ENCODE measurements around the gene SGMS1. TPM values are rescaled to one million over a fixed set of nuclear protein-coding genes. Genes with fewer than 3 reads are reported as not detected.

Gene SGMS1
- polyA plus RNA-seq, 1 of the 3 experiments (the other 2 are of a cell fraction) = 6.3 TPM

DNA sequence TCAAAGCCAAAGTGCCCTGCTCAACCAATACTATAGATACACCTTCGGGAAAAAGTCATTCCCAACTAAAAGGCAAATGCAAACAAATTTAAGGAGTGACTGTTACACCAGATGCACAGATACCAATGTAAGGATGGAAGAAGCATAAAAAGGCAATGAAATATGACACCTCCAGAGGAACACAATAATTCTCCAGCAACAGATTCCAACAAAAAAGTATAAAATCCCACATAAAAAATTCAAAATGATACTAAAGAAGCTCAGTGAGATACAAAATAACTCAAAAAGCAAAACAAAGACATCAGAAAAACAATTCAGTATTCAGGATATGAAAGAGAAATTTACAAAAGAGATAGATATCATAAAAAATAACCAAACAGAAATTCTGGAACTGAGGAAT lies 328.4 kb downstream of the SGMS1 start:
- Histone ChIP-seq H4K20me1 (ENCODE audit: insufficient read depth) (no peaks in the 10 kb centered on the region), H3K79me2 (ENCODE audit: insufficient read depth) (no peaks in the 10 kb centered on the region), H3K36me3 (replicated peaks in 1 of 2; ENCODE audit: control insufficient read depth in 1 of 2, insufficient read depth in 2 of 2, low read length in 1 of 2) (no peaks in the 10 kb centered on the region), H3K4me3 (ENCODE audit: low read depth in 2 of 2, low read length in 1 of 2) (no peak overlapping the region), H3K4me1 (ENCODE audit: control insufficient read depth in 1 of 2, insufficient read depth in 2 of 2, low read depth in 1 of 2, low read length in 1 of 2) (no peaks in the 10 kb centered on the region), H2AFZ (ENCODE audit: low read depth) (no peak overlapping the region), H3K27me3 (ENCODE audit: insufficient read depth) (no peaks in the 10 kb centered on the region), H3F3A (replicated peaks; ENCODE audit: insufficient read depth) (no peaks in the 10 kb centered on the region), H3K9me2 (no peaks in the 10 kb centered on the region), H3K9ac (no peak overlapping the region), H3K27ac (ENCODE audit: low read depth in 2 of 2, low read length in 1 of 2) (no peak overlapping the region), H3K9me3 (peaks cover 4% of the 10 kb centered on the region; the same call in 1 of the 2 replicates), H3K4me2 (no peak overlapping the region)
- no peak for DNase-seq
- WGBS (ENCODE audit: low lambda C conversion rate) = 19% methylated on average over 1 of the region's 1 CpG
- ChIA-PET CTCF (interaction anchor here (1.3 kb wide), 1 partner anchor 20 kb away, joined by 3 read pairs; no protein-coding TSS in a partner anchor), POLR2A (no interaction called here)
- TF ChIP-seq, protein P1, sequence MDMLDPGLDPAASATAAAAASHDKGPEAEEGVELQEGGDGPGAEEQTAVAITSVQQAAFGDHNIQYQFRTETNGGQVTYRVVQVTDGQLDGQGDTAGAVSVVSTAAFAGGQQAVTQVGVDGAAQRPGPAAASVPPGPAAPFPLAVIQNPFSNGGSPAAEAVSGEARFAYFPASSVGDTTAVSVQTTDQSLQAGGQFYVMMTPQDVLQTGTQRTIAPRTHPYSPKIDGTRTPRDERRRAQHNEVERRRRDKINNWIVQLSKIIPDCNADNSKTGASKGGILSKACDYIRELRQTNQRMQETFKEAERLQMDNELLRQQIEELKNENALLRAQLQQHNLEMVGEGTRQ (IDR thresholded peaks at IDR 0.05; ENCODE audit: borderline replicate concordance, low read depth, low read length) = no peak
- TF ChIP-seq RXRA (IDR thresholded peaks at IDR 0.05; ENCODE audit: borderline replicate concordance, low read depth) (no peak), ELF1 (IDR thresholded peaks at IDR 0.05) (no peak), NFIC (IDR thresholded peaks at IDR 0.05; ENCODE audit: borderline replicate concordance) (no peak), RCOR1 (IDR thresholded peaks at IDR 0.05; ENCODE audit: low read length) (no peak), TEAD4 (IDR thresholded peaks at IDR 0.05; ENCODE audit: borderline replicate concordance, insufficient read depth) (no peak), MXI1 (IDR thresholded peaks at IDR 0.05; ENCODE audit: low read depth, low read length) (no peak), GABPA (IDR thresholded peaks at IDR 0.05; ENCODE audit: low read depth) (no peak), NRF1 (IDR thresholded peaks at IDR 0.05; ENCODE audit: low read depth, low read length) (no peak), GATA2 (CRISPR knock-in tag; IDR thresholded peaks at IDR 0.05) (no peak), FOSL2 (IDR thresholded peaks at IDR 0.05; ENCODE audit: borderline replicate concordance, low read depth) (no peak), FOXM1 (IDR thresholded peaks at IDR 0.05; ENCODE audit: low read depth) (no peak), MEF2A (IDR thresholded peaks at IDR 0.05; ENCODE audit: borderline replicate concordance, low read depth) (no peak), JUND (IDR thresholded peaks at IDR 0.05) (no peak)
- TF ChIP-seq, protein P2, sequence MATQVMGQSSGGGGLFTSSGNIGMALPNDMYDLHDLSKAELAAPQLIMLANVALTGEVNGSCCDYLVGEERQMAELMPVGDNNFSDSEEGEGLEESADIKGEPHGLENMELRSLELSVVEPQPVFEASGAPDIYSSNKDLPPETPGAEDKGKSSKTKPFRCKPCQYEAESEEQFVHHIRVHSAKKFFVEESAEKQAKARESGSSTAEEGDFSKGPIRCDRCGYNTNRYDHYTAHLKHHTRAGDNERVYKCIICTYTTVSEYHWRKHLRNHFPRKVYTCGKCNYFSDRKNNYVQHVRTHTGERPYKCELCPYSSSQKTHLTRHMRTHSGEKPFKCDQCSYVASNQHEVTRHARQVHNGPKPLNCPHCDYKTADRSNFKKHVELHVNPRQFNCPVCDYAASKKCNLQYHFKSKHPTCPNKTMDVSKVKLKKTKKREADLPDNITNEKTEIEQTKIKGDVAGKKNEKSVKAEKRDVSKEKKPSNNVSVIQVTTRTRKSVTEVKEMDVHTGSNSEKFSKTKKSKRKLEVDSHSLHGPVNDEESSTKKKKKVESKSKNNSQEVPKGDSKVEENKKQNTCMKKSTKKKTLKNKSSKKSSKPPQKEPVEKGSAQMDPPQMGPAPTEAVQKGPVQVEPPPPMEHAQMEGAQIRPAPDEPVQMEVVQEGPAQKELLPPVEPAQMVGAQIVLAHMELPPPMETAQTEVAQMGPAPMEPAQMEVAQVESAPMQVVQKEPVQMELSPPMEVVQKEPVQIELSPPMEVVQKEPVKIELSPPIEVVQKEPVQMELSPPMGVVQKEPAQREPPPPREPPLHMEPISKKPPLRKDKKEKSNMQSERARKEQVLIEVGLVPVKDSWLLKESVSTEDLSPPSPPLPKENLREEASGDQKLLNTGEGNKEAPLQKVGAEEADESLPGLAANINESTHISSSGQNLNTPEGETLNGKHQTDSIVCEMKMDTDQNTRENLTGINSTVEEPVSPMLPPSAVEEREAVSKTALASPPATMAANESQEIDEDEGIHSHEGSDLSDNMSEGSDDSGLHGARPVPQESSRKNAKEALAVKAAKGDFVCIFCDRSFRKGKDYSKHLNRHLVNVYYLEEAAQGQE (IDR thresholded peaks at IDR 0.05; ENCODE audit: low read depth, low read length) = no peak
- TF ChIP-seq, protein P3, sequence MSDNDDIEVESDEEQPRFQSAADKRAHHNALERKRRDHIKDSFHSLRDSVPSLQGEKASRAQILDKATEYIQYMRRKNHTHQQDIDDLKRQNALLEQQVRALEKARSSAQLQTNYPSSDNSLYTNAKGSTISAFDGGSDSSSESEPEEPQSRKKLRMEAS (IDR thresholded peaks at IDR 0.05; ENCODE audit: low read depth) = no peak
- TF ChIP-seq, protein P4, sequence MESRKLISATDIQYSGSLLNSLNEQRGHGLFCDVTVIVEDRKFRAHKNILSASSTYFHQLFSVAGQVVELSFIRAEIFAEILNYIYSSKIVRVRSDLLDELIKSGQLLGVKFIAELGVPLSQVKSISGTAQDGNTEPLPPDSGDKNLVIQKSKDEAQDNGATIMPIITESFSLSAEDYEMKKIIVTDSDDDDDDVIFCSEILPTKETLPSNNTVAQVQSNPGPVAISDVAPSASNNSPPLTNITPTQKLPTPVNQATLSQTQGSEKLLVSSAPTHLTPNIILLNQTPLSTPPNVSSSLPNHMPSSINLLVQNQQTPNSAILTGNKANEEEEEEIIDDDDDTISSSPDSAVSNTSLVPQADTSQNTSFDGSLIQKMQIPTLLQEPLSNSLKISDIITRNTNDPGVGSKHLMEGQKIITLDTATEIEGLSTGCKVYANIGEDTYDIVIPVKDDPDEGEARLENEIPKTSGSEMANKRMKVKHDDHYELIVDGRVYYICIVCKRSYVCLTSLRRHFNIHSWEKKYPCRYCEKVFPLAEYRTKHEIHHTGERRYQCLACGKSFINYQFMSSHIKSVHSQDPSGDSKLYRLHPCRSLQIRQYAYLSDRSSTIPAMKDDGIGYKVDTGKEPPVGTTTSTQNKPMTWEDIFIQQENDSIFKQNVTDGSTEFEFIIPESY (IDR thresholded peaks at IDR 0.05; ENCODE audit: borderline replicate concordance, low read depth) = no peak
